NCI-H146 (cell line): Measurements from ENCODE around the gene KCNH4.

ENCODE experiments used
- DNase-seq: peaks from one replicate; lab custom pipeline; 2025; lab: John Stamatoyannopoulos, UW

KCNH4 gene

GRCh38 chr17:42136654-42137051 is 44.3 kb downstream of the KCNH4 start:
- DNase-seq = no peak

DNA sequence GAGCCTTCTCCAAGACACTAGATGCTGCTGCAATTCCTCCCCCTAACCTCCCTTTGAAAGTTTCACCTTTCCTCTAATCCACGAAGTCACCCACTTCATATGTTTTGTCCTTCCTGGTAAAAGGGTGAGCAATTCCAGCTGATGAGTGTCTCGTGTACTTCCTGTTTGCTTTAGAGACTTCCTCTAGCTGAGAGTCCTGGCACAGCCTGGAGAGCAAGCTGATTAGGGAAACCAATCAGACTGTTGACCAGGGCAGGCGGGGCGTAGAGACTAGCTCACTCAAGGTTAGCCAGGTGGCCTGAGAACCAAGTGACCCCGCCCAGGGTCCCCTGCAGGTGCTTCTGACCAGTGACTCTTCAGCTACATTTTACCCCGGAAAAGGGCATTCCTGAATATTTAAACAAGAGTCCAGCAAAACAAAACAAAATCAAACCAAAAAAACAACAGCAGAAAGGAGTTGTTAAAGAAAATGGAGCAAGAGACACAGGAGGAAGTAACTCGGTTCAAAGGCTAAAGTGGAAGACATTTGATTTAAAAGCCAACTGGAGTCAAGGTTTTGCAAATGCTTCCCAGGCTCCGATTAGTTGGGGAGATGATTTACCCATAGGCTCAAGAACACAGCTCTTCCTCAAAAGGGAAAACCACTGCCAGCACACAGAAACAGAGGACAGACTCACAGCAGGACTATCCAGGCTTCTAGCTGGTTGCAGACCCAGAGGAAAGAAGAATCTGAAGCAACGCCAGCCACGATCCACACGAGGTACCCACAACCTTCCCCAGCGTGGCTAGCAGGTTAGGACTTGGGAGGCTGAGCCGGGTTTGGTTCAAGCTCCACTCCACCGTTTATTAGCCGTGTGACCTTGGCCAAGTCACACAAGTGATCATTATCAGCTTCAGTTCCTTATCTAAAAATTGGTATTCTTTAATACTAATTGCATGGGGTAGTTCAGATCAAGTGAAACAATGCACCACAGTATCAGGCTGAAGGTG is 45.0 kb downstream of the KCNH4 start:
- peak; percentile 85 for DNase-seq

DNA sequence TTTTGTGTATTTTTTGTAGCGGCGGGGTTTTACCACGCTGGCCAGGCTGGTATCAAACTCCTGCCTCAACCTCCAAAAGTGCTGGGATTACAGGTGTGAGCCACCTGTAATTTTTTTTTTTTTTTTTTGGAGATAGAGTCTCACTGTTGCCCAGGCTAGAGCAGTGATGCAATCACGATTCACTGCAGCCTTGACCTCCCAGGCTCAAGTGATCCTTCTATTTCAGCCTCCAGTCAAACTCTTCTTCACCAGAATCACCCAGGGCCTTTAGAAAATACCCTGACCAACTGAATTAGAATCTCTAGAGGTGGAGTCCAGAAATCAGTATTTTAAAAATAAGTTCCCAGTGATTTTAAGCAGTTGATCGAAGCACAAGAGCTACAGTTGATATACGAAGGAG is 45.8 kb downstream of the KCNH4 start:
- no peak for DNase-seq

GRCh38 chr17:42133461-42134041 is 47.4 kb downstream of the KCNH4 start:
- peak; percentile 25 for DNase-seq

GRCh38 chr17:42132941-42133340 is 48.0 kb downstream of the KCNH4 start:
- DNase-seq = no peak

GRCh38 chr17:42131981-42132432 is 48.9 kb downstream of the KCNH4 start:
- no peak for DNase-seq

DNA sequence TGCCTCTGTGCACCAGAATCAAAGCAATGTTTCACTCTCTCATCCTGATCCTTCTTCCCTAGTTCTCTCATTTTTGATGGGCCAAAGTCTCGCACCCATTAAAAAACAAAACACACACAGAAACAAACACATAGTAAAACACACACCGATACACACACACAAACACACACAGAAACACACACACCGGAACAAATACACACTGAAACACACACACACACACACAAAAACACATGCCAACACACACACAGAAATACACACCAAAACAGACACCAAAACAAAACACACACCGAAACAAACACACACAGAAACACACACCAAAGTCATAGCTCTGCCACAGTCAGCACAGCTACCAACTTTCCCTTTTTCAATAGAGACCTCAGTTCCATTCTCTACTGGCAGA is 49.7 kb downstream of the KCNH4 start:
- no peak for DNase-seq

DNA sequence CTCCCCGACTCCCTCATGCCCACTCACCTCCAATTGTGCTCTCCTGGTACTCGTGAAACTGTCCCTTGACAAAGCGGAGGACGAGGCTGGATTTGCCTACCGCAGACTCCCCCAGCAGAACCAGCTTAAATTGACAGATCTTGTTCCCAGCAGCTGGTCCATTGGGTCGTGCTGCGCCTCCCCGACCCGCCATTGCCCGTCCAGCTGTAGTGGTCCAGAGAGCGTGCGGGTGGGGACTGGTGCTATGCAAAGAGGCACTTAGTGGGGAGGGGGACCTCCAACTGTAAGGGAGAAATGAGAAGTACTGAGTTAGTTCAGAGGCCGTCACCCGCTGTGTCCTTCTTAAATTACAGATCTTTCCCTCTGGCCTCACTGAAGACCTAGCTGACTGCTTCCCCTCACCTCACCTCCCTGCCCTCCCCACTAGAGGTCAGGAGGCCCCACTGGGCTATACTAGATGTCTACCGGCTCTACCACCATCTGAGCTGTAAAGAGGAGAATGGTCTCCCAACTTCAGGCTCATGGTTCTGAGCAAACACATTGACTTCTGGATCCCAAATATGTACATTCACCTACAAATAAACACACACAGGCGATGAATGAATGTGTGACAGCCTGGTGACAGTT is 50.5 kb downstream of the KCNH4 start:
- no peak for DNase-seq

DNA sequence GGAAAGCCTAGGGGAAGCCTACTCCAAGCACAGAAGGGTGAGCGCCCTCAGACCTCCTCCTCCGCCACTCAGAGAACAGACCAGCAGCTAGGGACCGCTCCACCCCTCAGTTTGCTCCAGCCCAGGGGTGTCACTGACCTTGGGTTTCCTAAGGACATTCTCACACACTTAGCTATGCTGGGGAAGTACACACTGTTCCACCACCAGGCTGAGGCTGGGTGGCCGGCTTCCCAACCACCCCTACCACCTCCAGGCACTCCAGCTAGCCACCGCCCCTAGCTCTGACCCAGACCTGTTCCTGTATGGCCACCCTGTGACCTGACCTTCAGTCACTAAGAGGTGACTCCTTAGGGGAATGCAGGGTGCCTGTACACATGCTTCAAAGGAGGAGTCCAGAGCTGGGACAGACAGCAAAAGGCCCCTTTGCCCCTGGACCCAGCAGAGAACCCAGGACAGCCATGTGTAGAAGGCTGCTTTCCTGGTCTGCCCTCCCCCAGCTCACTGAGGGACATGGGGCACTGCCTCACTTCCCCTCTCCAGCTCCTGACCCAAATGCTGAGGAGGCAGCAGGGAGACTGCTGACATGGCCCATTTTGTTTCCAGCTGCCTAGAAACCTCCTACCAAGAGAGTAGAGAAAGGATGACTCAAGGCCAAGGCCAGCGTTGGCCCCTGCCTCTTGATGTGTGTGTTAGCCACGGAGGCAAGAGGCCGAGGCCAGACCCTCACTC is 51.7 kb downstream of the KCNH4 start:
- DNase-seq = no peak

DNA sequence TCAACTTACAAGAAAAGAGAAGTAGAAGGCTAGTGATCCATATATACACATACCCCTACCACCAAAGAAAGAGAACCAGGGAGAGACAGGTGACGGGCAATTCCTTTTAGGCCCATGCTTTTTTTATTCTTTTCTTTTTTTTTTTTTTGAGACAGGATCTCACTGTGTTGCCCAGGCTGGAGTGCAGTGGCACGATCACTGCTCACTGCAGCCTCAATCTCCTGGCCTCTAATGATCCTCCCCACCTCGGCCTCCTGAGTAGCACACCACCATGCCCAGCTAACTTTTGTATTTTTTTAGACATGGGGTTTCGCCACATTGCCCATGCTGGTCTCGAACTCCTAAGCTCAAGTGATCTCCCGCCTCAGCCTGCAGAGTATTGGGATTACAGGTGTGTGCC is 53.5 kb downstream of the KCNH4 start:
- no peak for DNase-seq

DNA sequence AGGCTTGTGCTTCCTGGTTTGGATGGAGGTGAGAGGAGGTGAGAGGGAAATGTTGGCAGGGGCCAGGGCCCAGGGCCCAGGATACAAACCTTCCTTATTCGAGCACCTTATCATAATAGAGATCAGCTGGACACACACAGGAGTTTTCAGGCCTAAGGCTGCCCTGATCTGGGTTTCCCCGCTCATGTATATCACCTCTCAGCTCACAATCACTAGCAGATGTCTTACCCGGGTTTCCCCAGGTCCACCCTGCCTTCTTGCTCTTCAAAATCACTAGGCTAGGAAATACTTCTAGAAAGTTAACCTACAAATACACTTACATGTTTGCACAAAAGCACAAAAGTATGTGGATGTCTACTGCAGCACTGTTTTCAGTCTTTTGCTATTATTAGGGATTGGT is 54.1 kb downstream of the KCNH4 start:
- DNase-seq = no peak

DNA sequence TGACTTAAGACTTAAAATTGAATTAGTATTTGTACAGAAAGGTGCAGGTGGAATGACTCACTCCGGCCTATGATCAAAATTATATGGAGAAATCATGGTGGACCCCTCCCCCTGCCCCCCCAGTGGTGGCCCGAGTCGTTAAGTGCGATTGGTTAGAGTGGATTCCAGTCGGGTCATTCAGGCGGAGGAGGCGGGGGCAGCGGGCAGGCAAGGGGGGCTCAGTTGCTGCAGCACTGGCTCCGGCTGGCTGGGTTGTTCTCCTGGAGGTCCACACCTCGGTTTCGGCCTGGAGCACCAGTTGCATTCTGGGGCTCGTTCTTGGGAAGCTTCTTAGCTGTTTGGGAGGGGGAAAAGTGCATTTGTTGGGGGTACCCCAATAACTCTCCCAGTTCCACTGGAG is 55.4 kb downstream of the KCNH4 start:
- no peak for DNase-seq

GRCh38 chr17:42124256-42124655 is 56.7 kb downstream of the KCNH4 start:
- DNase-seq = no peak

DNA sequence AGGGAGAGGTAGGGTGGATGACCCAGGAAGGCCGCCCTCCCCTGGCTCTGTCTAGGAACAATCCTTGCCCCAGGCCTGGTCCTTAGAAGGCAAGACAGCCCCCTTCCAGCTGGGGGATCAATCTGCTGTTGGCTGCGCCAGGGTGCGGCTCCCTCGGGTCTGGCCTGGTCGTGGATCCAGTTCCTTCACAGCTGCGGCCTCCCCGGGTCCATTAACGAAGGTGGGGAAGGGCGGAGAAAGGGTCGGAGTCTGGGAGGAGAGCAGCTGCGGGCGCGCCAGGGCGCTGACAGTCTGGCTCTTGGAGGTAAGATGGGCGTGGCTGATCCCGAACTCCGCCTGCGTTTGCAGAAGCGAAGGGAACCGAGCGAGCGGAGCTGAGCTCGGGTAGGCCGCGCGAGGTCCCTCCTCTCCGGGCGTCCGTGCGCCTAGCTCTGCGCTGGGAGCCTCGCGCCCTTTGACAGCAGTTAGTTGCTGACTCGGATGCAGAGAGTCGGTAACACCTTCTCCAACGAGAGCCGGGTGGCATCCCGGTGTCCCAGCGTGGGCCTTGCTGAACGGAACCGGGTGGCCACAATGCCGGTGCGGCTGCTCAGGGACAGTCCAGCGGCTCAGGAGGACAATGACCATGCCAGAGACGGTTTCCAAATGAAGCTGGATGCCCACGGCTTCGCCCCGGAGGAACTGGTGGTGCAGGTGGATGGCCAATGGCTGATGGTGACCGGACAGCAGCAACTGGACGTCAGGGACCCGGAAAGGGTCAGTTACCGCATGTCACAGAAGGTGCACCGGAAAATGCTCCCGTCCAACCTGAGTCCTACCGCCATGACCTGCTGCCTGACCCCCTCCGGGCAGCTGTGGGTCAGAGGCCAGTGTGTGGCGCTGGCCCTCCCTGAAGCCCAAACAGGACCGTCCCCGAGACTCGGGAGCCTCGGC is 58.3 kb downstream of the KCNH4 start, which contains the start of gene HSPB9:
HSPB9 (plus strand) TSS at position 434 of the 933 bp plus-strand sequence; CDS start at position 481, 47 bp downstream.
- peak; percentile 88 for DNase-seq

DNA sequence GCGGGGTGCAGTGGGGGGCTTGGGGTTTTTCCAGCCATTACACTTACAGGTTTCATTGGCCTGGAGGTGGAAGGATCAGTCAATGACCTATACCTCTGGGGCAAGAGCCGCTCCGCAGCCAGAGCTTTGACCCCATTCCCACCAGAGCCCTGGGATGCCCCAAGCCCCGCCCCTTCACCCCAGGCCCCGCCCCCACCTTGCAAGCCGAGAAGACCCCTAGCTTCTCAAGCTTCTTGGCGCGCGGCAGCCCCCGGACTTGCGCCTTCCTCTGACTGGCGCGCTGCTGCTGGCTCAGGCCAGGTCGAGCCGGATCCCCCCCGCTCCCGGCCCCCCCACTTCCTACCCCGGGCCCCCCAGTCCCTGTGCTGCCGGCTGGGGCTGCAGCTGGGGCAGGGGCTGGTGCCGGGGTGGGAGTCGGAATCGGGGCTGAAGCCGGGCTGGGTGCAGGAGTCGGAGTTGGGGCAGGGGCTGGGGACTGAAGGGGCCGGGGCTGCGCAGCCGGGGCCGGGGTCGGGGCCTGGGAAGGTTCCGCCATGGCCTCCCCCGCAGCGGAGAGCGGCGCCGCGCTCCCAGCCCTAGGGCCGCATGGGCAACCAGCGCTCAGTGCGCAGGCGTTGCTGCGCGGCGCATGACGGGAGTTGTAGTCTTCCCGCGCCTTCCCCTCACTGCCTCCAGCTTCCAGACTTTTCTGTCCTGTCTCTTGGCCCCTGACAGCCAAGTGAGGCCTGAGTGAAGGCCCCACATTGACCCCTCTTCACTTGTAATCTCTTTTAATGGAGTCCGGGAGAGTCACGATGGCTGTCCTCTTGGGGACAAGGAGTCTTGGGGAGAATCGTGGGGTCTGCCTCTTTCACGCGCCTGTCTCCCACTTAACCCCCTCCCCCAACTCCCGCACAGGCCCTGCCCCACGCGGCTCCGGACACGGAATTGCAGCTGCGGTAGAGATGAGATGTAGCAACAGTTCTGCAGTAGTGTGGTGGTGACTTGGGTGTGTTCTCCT is 59.9 kb downstream of the KCNH4 start, which contains the start of gene KAT2A:
KAT2A (minus strand) TSS at position 598 of the 1,000 bp plus-strand sequence; CDS start at position 535, 63 bp downstream.
- peak; percentile 73 for DNase-seq

GRCh38 chr17:42120161-42120769 is 60.7 kb downstream of the KCNH4 start:
- DNase-seq = no peak

GRCh38 chr17:42119301-42119700 is 61.6 kb downstream of the KCNH4 start:
- DNase-seq = no peak

GRCh38 chr17:42118545-42118944 is 62.4 kb downstream of the KCNH4 start:
- peak; percentile 19 for DNase-seq

- no peak for DNase-seq
These were observed 62.8 kb downstream of the KCNH4 start for GRCh38 chr17:42118126-42118510.
